ENCODE measurements around the gene GKAP1. TPM values are rescaled to one million over a fixed set of nuclear protein-coding genes. Genes with fewer than 3 reads are reported as not detected.

GKAP1 gene
- total RNA-seq, 4 donors from 2014 or later = 7.5 to 22.3 (median 10.7) TPM

DNA sequence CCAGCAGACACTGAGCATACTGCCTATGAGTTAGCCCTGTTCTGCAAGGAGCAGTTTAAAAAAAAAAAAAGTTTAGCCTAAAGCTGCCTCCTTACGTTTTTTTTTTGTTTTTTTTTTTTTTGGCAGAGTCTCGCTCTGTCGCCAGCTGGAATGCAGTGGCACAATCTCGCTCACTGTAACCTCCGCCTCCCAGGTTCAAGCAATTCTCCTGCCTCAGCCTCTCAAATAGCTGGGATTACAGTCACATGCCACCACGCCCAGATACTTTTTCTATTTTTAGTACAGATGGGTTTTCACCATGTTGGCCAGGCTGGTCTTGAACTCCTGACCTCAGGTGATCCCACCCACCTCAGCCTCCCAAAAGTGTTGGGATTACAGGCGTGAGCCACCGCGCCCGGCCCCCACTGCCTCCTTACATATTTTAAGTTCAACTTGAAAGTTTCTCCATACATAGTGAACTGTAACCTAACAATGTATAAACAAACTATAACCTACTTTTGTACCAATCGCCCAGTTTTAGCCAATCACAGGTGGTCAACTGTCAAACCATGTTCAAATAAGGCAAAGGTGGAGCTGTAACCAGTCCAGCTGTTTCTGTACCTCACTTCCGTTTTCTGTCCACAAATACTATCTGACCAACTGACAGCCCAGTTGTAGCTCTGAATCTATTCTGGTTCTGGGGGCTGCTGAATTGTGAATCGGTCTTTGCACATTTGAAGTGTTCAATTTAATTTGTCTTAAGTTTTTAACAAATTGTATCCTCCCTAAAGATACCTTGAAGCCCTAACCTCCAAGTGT lies 17.1 kb downstream of the GKAP1 start:
- no peak overlapping the region for H3K27ac ChIP-seq
- no peak overlapping the region for H3K4me3 ChIP-seq

DNA sequence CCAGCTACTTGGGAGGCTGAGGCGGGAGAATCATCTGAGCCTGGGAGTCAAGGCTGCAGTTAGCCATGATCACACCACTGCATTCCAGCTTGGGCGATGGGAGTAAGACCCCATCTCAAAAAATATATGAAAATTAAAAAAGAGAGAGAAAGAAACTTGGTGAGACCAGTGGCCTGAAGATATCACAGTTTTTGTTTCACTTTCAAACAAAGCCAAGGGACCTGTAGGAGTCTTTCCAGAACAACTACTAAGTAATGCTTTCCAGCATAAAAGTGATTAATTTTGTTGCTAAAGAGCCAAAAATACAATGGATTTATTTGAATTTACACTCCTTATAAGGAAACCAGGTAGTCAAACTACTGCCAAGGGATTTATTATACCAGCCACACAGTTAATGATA lies 23.5 kb downstream of the GKAP1 start:
- Histone ChIP-seq H3K27ac (no peak overlapping the region), H3K4me1 (no peaks in the 10 kb centered on the region), H3K4me3 (no peak overlapping the region), H3K27me3 (no peaks in the 10 kb centered on the region), H3K9me3 (no peaks in the 10 kb centered on the region), H3K36me3 (peaks cover 0 to 11% (median 0%) of the 10 kb centered on the region in 3 donors)
- no peak for DNase-seq
- TF ChIP-seq POLR2A (IDR thresholded peaks at IDR 0.05) = no peak
- TF ChIP-seq, protein P1, sequence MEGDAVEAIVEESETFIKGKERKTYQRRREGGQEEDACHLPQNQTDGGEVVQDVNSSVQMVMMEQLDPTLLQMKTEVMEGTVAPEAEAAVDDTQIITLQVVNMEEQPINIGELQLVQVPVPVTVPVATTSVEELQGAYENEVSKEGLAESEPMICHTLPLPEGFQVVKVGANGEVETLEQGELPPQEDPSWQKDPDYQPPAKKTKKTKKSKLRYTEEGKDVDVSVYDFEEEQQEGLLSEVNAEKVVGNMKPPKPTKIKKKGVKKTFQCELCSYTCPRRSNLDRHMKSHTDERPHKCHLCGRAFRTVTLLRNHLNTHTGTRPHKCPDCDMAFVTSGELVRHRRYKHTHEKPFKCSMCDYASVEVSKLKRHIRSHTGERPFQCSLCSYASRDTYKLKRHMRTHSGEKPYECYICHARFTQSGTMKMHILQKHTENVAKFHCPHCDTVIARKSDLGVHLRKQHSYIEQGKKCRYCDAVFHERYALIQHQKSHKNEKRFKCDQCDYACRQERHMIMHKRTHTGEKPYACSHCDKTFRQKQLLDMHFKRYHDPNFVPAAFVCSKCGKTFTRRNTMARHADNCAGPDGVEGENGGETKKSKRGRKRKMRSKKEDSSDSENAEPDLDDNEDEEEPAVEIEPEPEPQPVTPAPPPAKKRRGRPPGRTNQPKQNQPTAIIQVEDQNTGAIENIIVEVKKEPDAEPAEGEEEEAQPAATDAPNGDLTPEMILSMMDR (IDR thresholded peaks at IDR 0.05) = no peak

More for the DNA sequence above, 17.1 kb downstream of the GKAP1 start:
- H3K4me1 ChIP-seq = no peaks in the 10 kb centered on the region
- TF ChIP-seq, protein P1 (IDR thresholded peaks at IDR 0.05) = no peak
- TF ChIP-seq POLR2A (IDR thresholded peaks at IDR 0.05) = no peak
- H3K9me3 ChIP-seq = no peaks in the 10 kb centered on the region
- H3K36me3 ChIP-seq = peaks cover 0 to 11% (median 0%) of the 10 kb centered on the region in 3 donors
- H3K27me3 ChIP-seq = no peaks in the 10 kb centered on the region
- DNase-seq = no peak

DNA sequence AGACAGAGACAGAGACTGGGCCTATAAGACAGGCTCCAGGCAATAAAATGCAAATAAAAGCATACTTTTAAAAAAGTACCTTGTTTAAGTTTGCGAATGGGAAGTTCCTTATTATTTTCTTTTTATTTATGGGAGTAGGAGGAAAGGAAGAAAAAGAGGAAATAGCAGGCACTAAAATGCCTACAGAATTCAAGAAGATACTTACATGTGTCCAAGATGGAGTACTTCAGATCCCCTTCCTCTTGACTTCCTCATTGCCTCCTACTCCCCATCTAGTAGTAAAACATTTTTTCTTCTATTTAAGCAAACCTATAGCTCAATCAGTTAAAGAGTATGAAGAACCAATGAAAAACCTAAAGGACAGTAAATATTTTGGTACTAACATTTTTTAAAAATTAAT lies 24.8 kb downstream of the GKAP1 start:
- TF ChIP-seq, protein P1 (IDR thresholded peaks at IDR 0.05) = no peak
- no peak for TF ChIP-seq POLR2A (IDR thresholded peaks at IDR 0.05)
- Histone ChIP-seq H3K27me3 (no peaks in the 10 kb centered on the region), H3K4me1 (no peaks in the 10 kb centered on the region), H3K9me3 (no peaks in the 10 kb centered on the region), H3K36me3 (peaks cover 0 to 11% (median 0%) of the 10 kb centered on the region in 3 donors), H3K27ac (no peak overlapping the region), H3K4me3 (no peak overlapping the region)
- no peak for DNase-seq

DNA sequence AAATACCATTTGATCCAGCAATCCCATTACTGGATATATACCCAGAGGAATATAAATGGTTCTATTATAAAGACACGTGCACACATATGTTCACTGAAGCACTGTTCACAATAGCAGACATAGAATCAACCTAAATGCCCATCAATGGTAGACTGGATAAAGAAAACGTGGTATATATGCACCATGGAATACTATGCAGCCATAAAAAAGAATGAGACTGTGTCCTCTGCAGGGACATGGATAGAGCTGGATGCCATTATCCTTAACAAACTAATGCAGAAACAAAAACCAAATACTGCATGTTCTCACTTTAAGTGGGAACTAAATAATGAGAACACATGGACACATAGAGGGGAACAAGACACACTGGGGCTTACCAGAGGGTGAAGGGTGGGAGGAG lies 39.4 kb downstream of the GKAP1 start:
- H3K36me3 ChIP-seq = peaks cover 0 to 7% (median 0%) of the 10 kb centered on the region in 3 donors
- no peak for DNase-seq
- H3K9me3 ChIP-seq = no peaks in the 10 kb centered on the region
- H3K4me1 ChIP-seq = no peaks in the 10 kb centered on the region
- TF ChIP-seq POLR2A (IDR thresholded peaks at IDR 0.05) = no peak
- no peak overlapping the region for H3K4me3 ChIP-seq
- no peak overlapping the region for H3K27ac ChIP-seq
- no peaks in the 10 kb centered on the region for H3K27me3 ChIP-seq

DNA sequence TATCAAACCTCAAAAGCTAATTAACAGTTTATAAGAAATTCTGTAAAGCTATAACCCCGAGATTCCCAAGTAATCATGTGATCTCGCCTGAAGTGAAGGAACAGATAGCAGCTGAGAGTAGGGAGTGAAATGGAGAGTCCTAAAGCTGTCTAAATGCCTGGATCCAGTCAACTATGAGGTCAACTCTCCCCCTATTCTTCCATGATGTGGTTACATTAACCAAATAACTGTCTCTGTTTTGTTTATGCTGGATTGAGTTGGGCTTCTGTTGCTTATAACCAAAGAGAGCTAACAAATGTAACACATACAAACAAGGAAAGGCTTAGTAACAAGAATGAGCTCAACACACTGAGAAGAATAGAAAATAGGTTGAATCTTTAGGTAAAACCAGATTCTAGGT lies 41.6 kb downstream of the GKAP1 start:
- no peaks in the 10 kb centered on the region for H3K4me1 ChIP-seq
- no peak overlapping the region for H3K27ac ChIP-seq
- H3K4me3 ChIP-seq = no peak overlapping the region
- no peaks in the 10 kb centered on the region for H3K36me3 ChIP-seq
- DNase-seq = no peak
- H3K27me3 ChIP-seq = no peaks in the 10 kb centered on the region
- H3K9me3 ChIP-seq = no peaks in the 10 kb centered on the region
- no peak for TF ChIP-seq POLR2A (IDR thresholded peaks at IDR 0.05)
- TF ChIP-seq, protein P1 (IDR thresholded peaks at IDR 0.05) = no peak

DNA sequence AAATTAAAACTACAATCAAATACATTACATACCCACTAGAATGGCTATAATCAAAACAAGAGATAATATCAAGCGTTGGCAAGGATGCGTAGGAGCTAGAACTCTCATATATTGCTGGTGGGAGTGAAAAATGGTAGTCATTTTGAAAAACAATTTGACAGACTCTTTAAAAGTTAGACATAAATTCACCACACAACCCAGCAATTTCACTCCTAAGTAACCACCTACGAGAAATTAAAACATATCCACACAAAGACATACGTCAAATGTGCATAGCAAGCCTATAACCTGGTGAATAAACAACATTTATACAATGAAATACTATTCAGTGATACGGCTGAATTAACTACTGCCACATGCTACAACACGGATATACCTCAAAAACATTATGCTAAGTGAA lies 44.7 kb downstream of the GKAP1 start:
- no peak overlapping the region for H3K27ac ChIP-seq
- H3K9me3 ChIP-seq = no peaks in the 10 kb centered on the region
- no peaks in the 10 kb centered on the region for H3K36me3 ChIP-seq
- no peaks in the 10 kb centered on the region for H3K27me3 ChIP-seq
- no peak overlapping the region for H3K4me3 ChIP-seq
- no peak for DNase-seq
- H3K4me1 ChIP-seq = no peaks in the 10 kb centered on the region
- no peak for TF ChIP-seq POLR2A (IDR thresholded peaks at IDR 0.05)
- TF ChIP-seq, protein P1 (IDR thresholded peaks at IDR 0.05) = no peak
